HG02678 (cell line): ENCODE measurements around the gene SLC1A1.
A peak's percentile ranks its signal among the peaks of the same experiment; 100 is the strongest.
"Not testable (repeated sequence)": the region's sequence is repeated elsewhere in the genome, so short reads cannot be mapped to it uniquely, and the experiment has no call there.

Experiments used
- ATAC-seq: cut with Tn5 transposase; IDR thresholded peaks from one replicate; pipeline ENCODE4 v1.9.1; 2021; ENCODE audit warnings: mild to moderate bottlenecking, moderate library complexity; ENCODE audit not compliant: unreplicated experiment

Gene SLC1A1

DNA sequence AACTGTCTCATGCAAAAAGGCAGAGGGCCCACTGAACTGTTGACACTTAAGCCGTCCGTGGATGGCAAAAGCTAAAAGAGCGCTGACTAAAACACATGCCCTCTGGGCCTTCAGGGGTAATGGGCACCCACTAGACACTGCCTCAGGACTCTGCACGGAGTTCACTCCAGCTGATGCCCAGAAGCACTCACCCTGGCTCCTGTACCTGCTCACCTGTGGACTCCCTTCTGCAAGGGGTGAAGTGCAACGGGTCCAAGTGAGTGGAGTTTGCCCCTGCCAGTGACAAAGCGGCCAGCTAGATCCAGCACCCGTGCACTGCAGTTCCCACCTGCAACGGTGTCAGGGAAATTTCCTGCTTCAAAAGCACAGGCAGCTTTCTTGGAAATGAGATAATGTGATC lies 50.2 kb downstream of the SLC1A1 start:
- no peak for ATAC-seq

DNA sequence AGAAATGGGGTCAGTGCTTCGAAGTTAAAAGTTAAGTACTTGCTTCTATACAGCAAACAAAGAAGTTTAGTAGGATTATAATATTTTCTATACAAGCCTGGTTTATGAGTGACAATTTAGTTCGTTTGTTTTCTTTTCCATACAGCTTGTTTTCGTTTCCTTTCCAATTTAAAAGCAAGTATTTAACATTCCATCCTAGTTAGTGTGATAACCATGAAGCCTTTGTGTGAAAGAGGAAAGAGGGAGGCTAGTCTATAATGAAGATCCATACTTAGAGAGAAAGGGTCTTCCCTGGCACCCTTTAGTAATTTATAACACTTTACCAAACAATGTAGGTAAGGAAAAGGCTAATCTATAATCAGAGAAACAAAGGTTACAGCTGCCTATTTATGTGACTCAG lies 51.0 kb downstream of the SLC1A1 start:
- ATAC-seq: no peak

DNA sequence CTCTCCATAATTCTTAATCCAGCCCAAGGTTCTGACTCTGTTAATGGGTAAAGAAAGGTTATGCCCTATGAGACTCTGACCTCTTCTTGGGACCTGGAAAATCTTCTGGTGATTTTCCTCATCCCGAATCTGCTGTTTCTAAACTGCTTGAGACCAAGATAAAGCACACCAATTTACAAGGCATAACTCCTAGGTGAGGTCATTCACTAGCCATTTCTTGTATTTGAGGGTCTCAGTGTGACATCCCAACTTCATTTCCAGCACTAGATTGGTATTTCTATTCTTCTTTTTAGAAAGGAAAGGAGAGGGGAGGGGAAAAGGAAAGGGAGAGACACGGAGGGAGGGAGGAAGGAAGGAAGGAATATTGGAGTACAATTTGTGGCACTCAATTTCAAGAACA lies 51.6 kb downstream of the SLC1A1 start:
- ATAC-seq: no peak

DNA sequence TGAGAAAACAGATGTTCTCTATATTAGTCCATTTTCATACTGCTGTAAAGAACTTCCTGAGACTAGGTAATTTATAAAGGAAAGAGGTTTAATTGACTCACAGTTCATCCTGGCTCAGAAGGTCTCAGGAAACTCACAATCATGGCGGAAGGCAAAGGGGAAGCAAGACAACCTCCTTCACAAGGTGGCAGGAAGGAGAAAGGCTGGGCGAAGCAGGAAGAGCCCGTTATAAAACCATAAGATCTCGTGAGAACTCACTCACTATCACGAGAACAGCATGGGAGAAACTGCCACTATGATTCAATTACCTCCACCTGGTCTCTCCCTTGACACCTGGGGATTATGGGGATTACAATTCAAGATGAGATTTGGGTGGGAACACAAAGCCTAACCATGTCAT lies 54.4 kb downstream of the SLC1A1 start:
- not testable (repeated sequence) for ATAC-seq

DNA sequence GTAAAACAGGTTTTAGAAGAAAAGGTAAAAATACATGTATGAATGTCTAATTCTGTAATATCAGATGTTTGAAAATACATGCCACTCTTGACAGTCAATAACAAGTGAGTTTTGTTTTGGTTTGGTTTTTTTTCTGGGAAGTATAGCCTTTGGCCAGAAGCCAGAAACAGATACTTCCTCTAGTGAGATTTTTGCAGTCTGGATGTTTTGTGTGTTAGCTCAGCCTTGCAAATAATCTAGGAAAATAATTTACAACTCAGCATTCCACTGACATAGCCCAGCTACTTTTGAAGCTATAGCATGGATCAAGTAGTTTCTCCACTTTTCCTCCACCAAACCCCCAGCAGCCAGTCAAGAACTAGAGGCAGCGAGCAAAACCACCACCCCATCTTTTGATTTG lies 56.7 kb downstream of the SLC1A1 start:
- ATAC-seq: no peak

DNA sequence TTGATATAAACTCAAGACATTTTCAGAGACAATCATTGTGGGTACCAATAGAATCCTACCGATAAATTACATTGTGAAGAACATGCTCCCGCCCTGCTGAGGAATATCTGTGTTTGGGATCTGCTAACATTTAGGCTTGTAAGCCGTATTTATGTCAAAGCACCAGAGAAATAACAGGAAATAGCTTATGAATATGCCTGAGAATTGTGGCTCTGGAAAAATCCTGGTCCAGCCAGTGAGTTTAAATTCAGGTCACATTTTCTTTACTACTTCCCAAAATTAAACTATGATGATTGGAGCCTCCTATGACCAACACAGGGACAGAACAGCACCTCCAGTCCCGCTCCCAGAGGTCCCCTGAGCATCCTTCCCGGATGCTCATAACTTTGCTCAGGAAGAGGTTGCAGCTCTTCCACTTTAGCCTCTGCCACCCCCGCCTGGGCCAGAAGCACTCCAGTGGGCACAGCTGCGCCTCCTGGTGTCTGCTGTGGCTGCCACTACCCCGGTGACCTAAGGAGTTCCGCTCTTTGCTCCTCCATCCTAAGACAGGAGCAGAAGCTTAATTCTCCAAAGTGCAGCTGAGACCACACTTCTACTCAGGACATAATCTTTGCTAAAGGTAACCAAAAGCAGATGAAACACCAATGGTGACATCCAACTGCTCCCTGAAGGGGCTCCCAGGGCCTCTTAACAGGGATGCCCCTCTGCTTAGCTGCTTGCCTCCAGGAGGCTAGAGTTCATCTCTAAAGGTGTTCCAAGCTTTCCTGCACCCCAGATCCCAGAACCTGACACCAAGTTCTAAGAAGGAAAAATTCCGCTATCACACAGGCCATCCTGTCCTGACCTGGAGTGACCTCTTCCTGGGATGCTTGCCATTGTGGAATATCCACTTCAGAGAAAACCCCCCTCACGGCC lies 58.8 kb downstream of the SLC1A1 start:
- no peak for ATAC-seq

DNA sequence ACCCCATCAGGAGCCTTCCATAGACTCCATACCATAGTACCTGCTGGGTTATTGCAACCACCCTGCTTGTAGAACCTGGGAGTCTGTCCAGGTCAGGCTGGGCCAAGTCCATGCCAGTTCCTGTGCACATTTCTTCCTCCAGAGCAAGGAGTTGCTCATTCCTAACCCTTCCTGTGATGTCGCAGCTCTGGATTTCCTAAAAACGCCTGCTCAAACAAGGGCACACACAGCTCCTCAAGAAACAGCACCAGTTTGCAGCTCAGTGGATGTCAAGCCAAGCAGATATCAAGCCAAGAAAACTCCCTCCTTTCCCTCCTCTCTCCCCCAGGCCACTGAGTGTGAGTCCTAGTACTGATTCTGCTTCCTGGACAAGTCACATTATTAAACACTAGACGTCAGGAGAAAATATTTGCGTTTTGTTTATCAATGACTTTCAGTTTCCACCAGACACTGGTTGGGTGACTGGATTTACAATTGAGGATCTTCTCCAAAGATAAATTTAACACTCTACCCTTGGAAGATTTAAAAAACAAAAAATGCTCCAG lies 59.6 kb downstream of the SLC1A1 start:
- ATAC-seq: no peak

DNA sequence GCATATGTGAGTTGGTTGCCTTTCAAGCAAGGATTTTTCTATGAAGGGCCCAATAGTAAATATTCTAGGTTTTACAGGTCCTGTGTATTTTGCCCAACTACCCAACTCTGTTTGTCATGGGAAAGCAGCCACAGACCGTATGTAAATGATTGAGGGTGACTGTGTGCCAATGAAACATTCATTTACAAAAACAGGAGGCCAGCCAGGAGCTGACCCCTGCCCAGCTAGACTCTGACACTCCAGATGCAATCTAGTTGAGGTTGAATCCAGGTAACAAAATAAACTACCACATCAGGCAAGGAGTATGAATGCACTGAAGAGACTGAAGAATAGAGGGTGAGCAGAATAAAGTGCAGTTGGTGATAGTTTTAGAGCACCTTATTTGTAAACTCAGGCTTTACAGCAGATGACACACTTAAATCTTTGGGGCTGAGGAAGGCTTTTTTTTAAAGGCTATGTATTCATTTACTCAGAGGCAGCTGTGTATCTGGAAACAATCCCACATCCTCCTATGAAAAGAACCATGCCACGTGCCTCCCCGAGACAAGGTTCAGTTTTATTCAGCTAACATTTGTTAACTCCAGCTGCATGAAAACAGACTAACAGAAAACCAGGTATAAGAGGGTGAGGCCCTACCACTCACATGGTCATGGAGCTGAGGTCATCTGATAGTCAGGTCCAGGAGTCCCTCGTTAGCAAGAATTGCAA lies 60.7 kb downstream of the SLC1A1 start:
- no peak for ATAC-seq

DNA sequence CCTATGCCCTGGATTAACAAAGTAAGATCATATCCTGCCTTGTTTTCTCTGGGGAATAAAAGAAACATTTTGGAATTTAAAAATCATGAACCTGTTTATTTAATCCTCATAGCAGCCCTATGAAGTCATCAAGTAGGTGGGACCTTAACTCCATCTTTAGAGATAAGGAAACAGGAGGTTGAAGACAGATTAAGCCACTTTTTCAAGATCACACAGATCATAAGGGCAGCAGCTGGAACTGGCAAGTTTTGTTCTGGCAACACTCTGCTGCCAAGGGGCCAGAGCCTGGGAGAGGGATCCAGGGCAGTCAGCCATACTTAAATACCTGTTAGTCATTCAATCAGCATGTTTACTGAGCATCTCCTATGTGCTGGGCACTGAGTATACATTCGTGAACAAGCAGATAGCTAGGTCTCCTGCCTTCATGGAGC lies 63.7 kb downstream of the SLC1A1 start:
- no peak for ATAC-seq

DNA sequence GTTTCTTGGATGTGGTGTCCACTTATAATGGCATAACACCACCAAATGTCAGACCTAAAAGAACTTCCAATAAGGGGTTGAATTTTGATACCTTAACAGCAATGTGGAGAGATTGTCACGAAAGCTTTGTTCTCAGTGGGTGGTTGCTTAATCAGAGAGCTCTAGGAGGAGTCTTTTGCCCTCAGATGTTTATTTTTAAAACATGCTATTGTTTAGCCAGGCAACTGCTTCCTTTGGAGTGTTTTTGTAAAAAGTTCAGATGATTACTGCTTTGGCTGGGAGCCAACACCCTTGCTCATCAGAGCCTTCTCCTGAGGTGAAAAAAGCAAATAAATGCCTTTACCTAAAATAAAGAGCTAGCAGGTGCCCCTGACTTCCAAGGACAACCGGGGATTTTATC lies 65.0 kb downstream of the SLC1A1 start:
- no peak for ATAC-seq

DNA sequence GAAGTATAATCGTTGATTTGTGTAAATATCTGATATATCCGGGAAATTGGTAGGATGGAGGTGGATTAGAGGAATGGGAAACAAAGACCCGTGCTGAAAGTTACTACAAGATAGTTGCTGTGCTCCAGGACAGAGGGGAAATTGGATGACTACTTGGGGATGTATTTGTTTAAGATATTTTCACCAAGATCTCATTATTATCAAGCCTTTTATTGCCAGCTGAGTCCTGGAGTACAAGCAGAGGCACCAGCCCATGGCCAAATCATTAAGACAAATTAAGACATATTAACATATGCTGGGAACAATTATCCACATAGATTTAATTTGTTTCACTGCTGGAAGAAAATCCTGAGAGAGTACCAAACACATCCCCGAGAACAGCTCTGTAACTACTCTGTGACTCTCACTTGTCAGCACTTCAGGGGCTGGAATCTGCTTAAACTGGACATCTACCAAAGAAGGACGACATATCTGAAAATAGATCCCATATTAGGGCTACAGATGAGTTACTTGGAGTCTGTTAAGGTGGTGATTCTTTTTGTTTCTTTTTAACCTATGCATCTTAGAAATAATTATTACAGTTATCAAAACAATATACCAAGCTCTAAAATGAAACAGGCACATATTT lies 68.2 kb downstream of the SLC1A1 start:
- ATAC-seq: no peak

DNA sequence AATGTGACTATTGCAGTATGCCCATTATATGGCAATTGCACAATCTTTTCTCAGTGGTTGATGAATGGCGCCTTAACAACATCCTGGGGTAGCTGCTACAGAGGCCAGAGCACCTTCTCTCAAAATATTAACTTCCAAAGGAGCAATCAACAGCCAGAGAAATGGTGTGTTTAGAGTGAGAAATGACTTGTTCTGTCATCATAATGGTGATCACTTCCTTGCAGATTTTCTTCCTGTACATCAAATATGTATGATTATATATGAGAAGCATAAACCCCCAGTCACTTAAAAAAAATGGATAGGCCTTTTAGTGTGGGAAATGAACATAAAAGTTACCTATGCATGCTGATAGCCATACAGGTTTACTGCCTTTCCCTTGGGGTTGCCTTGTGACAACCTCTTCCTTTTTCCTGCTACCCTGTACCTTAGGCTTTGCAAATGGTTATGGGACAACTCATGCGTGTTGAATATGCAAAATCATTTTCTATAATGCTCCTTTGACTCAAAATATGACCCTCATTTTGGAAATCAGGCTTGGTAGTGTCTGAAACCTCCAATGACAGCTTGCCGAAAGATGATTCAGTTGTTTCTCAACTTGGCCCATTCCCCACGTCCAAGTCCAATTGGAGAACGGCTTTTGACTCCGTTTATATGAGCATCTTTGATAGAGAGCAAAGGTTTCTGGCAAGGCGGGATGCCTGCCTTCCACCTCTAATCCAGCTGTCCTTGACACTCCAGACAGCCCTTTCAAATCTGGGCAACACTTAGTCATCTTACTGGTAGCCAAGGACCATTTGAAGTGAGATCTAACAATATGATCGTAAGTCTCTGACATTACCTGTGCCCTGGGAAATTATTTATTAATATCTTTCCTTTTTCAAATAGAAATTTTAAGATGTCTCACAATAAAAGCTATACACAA lies 69.3 kb downstream of the SLC1A1 start:
- peak; percentile 81 for ATAC-seq

DNA sequence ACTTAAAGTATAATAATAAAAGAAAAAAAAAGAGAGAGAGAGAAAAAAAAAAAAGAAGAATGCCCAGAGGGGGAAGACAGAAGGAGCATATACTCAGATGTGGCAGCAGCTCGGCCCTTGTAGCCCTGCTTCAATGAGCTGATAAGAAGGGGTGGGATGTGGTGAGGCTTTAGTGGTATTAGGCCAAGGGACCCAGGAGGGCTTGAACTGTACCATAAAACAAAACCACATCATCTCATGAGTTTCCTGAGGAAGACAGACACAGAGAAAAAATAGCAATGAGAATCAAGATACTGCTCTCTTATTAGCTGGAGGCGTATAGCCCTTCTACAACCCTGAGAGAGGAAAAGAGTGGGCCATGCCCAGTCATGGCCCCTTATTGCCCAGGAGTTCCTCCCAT lies 72.8 kb downstream of the SLC1A1 start:
- ATAC-seq: no peak

DNA sequence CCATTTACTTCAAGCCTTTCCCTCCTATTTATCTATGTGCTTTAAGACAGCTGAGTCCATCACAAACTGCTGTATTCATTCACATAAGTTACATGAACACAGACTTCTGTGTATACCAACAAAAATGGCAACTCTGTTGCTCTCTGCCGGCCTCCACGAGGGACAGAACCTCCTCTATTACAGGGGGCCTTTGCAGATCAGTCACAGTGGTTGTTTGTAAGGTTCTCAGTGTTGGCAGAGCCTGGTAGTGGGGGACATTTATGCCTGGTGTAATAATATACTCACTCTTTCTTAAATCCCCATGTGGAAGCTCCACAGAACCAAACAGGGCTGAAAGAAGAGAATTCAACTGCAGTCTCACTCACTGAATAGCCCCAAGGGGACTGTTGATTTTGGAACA lies 76.5 kb downstream of the SLC1A1 start:
- ATAC-seq: no peak

DNA sequence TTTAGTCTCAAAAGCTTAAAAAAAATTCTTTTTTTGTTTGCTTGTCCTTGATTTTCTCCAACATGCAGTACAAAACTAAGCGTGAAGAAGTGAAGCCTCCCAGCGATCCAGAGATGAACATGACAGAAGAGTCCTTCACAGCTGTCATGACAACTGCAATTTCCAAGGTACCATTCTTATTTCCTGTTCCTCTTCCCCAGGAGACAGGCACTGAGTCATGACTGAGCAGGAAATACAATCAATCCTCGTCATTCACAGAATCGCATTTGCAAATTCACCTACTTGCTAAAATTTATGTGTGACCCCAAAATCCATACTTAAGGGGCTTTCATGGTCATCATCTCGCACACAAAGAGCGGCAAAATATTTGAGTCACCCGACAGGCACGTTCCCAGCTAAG lies 77.3 kb downstream of the SLC1A1 start:
- no peak for ATAC-seq

DNA sequence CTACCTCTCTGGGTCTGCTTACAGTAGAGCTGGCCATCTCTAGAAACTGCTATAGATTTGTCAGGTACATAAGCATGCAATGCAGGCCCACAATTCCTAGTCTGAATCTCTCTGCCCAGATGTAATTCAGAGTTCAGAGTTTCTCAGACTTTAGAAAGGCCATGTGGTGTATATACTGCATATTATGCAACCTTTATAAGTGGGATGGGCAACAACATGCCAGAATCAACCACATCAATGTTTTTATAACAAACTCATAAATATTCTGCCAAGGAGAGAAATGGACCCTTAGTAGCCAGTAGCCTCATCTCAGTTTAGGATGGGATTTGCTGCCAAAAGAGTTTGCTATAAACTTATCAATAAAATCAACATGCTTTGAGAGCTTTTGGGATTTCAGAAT lies 78.8 kb downstream of the SLC1A1 start:
- no peak for ATAC-seq

DNA sequence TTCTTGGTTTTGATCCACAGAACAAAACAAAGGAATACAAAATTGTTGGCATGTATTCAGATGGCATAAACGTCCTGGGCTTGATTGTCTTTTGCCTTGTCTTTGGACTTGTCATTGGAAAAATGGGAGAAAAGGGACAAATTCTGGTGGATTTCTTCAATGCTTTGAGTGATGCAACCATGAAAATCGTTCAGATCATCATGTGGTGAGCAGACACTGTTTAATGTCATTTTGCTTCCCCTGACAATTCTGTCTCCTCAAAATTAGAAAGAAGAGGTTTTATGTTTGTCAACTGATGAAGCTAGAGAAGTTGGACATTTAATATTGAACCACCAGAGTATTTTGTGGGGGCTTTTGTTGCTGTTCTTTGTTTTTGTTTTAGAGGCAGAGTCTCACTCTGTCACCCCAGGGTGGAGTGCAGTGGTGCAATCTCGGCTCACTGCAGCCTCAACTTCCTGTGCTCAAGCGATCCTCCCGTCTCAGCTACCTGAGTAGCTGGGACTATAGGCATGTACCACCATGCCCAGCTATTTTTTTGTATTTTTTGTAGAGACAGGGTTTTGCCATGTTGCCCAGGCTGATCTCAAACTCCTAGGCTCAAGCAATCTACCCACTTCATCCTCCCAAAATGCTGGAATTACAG lies 82.0 kb downstream of the SLC1A1 start:
- no peak for ATAC-seq

DNA sequence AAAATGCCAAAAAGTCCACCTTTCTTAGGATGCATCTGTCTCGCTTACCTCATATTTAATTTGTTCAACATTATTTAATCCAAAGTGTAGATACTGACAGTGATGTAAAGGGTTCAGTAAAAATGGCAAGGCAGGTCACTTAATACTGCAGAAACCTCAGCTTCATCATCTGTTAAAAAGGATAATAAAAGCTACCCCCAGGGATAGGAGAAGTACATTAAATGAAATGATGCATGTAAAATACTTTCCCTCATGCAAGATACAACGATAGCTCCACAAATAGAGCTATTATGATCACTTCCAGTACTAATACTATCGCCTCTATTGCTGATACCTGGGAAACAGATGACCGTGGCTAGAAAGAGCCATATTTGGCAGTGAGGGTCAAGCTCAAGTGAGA lies 82.9 kb downstream of the SLC1A1 start:
- ATAC-seq: no peak

DNA sequence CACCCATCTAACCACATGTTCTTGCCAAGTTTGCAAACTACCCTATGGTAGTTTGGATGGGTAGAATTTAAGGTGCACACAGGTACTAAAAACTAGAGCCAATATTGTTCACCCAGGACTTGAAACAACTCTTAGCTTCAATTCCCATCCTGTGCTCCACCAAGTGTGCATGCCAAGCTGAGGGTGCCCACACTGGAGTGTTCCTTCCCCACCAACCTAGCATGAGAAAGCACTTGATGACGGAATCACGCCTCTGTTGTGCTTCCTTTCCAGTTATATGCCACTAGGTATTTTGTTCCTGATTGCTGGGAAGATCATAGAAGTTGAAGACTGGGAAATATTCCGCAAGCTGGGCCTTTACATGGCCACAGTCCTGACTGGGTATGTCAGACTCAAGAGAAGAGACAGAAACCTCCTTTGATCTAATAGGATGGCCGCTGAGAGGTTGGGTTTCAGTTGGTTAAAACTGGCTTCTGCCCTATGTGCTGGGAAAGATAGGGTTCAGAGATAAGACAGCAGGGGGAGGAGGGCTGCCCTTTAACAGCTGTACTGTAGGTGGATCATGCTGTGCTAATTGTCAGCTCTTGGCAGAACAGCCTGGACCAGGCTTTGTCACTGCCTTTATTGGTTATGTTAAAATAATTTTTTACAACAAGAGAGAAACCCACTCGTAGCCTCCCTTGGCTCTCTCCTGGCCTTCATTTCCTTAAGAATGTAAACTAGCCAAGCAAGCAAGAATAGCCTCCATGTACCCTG lies 83.5 kb downstream of the SLC1A1 start:
- no peak for ATAC-seq
